Left lobe of liver (tissue), 2 donors: ENCODE data around the gene TTC24. TPM values are rescaled to one million over a fixed set of nuclear protein-coding genes. Genes with fewer than 3 reads are reported as not detected.
"Not testable (repeated sequence)": the region's sequence is repeated elsewhere in the genome, so short reads cannot be mapped to it uniquely, and the experiment has no call there.

ENCODE experiments used
- ATAC-seq: fragments of 200-7000 bp; cut with Tn5 transposase; one replicate; pipeline ENCODE4 v1.9.1; 2020; ENCODE audit warnings: mild to moderate bottlenecking, moderate library complexity
- DNase-seq: peaks from one replicate; pipeline ENCODE4 v3.0.0-alpha.2; 2020; ENCODE audit warnings: low spot score
- total RNA-seq: library from RNA; stranded (reverse); gene quantifications from one replicate; pipeline ENCODE4 v1.2.1, GENCODE V29; 2021
- donor health status: DM: no; HTN: no; CAD: no; lungs with moderate emphysema.
- donor health status: DM: no; HTN: yes; CAD: no.

The TTC24 gene
- not detected for total RNA-seq

DNA sequence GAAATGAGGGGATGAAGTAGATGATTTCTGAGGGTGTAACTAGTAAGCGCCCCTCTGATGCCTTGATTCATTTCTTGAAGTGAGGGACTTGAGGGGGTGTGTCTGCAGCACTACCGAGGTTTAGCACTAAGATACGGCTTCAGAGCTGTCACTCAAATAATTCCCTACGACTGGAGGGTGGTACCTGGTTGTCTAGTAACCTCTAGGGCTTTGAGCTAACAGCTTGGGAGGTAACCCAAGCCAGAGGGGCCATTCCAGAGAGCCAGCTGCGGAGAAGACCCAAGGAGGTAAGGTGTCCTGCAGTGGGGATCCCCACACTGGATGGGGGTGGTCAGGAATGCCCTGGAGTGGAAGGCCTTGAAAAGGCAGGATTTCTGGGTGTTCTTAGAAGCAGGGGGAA lies at the start of gene TTC24:
Gene TTC24 (plus strand): TSS at position 252 of the 400 bp plus-strand sequence. CDS start 1,642 bp downstream, outside the sequence.
- ATAC-seq: no peak
- no peak for DNase-seq

- DNase-seq: no peak
- ATAC-seq: no peak
These were observed 49.5 kb upstream of the TTC24 start for GRCh38 chr1:156530006-156530405.

GRCh38 chr1:156532374-156532773 lies 47.1 kb upstream of the TTC24 start:
- ATAC-seq: no peak
- DNase-seq: no peak

DNA sequence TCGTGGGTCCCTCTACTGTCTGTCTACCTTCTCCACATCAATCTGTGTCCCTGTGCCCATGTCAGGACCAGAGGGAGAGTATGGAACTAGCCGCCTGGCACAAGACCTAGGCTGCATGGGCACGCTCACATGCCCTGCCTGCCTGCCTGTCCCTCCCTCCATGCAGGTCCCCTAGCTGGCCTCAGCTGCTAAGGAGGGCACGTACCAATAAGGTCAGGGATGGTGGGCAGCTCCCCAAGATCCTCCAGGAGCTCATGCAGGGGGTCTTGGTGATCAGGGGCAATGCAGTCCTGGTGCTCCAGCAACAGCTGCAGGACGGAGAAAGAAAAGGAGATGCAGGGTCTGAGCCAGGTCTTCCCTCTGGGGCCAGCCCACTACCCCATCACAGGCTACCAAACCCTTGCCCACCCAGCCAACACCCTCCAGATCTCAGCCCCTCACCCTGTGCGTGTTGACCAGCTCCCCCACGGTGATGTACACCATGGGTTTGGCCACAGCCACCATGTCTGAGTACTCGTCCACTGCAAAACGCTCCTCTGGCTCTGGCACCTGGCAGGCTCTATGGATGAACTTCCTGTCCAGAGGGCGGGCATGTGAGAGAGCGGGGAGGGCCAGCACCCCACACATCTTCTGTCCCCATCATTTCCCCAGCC lies 45.8 kb upstream of the TTC24 start:
- DNase-seq: no peak
- ATAC-seq: no peak

DNA sequence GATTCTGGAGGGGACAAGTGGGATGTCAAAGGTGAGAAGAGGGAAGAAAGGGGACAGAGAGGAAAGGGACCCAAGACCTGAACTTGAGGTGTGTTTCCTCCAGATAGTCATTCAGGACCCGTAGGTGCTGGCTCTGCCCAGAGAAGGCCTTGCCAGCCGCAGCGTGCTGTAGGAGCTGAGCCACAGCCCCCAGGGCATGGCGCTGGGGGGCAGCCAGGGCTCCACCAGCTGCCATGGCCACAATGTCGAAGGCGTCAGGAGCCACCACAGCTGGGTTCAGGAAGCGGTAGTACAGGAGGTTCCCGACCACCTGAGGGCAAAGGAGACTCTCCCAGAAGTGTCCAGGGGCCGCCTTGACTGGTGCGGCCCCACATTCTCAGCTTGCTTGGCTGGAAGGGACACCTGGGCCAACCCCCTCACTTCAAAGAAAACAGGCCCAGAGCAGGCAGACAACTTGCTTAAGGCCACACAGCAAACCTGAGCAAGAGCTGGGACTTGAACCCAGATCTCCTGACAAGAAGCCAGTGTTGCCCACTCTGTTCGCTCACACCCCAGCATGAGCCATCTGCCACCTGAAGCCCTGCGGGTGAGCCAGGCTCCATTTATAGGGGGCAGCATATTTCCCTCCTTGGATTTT lies 45.0 kb upstream of the TTC24 start:
- ATAC-seq: no peak
- DNase-seq: no peak

DNA sequence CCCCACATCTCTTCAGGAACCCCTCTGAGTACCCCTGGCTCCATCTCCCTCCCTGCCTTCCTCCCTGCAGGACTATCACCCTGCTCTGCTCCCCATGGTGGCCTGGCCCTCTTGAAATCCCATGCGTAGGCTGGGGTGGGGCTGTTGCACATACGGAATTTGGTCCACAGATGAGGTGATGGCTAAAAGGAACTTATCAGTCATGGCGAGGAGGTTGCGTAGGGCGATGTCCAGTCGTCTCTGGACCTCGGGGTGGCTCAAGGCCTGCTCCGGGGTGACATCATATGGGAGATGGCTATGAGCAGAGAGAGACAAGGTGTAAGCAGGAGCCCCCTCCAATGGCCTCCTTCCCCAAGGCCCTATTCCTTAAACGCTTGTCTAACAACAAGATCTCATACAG lies 42.5 kb upstream of the TTC24 start:
- DNase-seq (no peak), ATAC-seq (no peak)

- ATAC-seq (no peak), DNase-seq (no peak)
These were observed 40.6 kb upstream of the TTC24 start for GRCh38 chr1:156538711-156539440.

DNA sequence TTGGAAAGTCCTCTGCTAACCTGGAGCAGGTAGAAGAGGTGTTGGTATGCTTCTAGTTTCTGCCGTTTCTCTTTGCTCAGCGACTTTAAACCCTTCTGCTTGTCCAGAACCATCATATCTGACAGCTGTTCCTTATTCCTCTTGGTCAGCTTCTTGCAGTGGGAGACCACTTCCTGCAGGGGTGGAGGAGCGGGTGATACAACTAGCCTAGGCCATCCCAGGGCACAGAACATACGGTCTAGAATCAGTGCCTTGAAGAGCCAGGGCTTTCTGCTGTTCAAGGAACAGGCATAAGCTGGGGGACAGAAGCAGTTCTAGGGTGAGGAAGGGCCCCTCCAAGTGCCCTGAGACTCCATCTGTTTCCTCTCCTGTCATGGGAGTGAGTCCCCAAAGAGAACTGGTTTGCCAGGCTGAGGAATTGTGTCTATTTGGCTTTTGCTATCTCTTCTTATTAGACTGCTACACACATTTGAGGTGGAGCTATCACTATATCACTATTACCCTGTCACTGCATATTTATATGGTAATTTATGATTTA lies 39.6 kb upstream of the TTC24 start:
- no peak for DNase-seq
- ATAC-seq: no peak

DNA sequence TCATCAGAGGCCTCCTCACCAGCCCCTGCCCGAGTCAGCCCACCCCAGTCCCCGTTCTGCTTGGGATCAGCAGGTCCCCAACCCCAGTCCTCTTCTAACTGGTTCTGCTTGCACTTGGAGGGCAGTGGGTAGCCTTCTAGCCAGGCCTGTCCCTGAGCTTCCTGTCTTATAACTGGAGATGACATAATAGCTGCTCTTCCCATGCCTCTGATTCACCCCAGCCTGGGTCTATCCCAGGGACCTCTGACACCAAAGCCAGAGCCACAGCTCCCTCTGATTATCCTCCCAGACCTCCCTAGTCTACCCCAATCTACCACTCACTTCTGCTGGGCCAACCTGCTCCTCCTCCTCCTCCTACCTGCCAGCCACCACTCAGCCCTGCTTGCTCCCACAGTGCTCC lies 38.6 kb upstream of the TTC24 start:
- ATAC-seq (no peak), DNase-seq (no peak)

DNA sequence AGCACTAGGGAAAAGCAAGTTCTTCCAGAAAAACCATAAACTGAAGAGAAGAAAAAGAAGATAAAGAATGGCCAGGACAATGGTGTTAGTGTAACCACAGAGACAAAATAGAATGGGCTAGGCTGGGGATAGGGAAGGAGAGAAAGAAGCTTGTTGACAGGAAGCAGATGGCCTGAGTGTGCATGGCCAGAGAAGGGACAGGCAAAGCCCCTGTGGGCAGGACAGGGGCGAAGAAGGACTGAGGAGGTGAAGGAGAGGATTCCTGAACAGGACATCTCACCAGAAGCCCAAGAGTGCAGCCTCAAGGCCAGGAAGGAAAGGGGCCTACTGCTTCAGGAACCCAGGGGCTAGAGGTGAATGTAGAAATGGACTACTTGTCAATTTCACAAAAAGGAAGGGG lies 36.5 kb upstream of the TTC24 start:
- ATAC-seq (no peak), DNase-seq (no peak)

- DNase-seq: no peak
- ATAC-seq: no peak
These were observed 34.9 kb upstream of the TTC24 start for GRCh38 chr1:156544592-156545102.

DNA sequence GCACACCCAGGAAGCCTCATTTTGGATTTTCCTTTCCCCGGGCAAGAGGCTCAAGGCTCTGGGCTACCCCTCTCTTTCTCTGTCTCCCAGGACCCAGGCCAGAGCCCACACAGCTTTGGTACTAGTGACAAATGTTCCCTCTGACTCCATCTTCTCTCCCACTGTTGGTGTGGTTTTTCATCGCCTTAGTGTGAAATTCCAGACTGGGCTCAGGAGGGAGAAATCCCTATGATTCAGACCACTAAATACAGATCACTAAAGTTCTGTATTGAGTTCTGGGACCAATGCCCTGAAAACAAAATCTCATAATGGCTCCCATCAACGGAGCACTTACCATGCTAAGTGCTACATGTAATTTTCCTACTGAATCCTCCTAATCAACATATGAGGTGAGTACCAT lies 33.3 kb upstream of the TTC24 start:
- ATAC-seq (no peak), DNase-seq (no peak)

DNA sequence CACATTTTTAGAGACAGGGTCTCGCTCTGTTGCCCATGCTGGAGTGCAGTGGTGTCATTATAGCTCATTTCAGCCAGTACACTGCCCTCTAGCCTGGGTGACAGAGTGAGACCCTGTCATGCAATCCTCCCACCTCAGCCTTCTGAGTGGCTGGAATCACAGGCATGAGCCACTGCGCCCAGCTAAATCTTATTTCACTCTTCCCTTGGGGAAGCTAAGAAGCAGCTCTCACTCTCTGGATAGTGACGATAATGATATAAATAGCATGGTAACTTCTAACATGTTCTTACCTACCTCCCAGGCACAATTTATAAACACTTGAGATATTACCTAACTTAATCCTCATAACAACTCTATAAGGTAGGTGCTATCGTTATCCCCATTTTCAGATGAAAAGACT lies 32.1 kb upstream of the TTC24 start:
- ATAC-seq: no peak
- DNase-seq: no peak

DNA sequence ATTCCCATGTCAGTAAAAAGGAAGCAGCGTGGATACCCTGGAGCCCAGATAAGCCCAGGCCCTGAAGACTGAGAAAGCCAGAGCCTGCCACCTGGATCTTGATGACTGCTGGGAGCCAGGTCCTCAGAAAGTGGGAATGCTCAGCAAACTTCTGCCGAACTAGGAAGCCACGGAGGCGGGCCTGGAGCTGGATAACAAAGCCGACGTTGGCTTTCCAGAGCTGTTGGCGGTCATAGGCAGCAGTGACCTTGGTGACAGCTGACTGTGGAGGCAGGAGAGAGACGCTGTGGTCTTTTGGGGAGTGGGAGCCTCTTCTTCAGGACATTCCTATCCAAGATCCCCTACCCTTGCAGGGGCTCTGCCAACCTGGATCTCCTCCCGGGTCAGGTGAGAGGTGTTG lies 31.5 kb upstream of the TTC24 start:
- ATAC-seq (no peak), DNase-seq (no peak)

GRCh38 chr1:156549390-156549789 lies 30.1 kb upstream of the TTC24 start:
- ATAC-seq: no peak
- DNase-seq: no peak

- ATAC-seq (no peak), DNase-seq (no peak)
These were observed 29.7 kb upstream of the TTC24 start for GRCh38 chr1:156549831-156550230.

GRCh38 chr1:156550346-156550745 lies 29.2 kb upstream of the TTC24 start:
- DNase-seq (no peak), ATAC-seq (no peak)

DNA sequence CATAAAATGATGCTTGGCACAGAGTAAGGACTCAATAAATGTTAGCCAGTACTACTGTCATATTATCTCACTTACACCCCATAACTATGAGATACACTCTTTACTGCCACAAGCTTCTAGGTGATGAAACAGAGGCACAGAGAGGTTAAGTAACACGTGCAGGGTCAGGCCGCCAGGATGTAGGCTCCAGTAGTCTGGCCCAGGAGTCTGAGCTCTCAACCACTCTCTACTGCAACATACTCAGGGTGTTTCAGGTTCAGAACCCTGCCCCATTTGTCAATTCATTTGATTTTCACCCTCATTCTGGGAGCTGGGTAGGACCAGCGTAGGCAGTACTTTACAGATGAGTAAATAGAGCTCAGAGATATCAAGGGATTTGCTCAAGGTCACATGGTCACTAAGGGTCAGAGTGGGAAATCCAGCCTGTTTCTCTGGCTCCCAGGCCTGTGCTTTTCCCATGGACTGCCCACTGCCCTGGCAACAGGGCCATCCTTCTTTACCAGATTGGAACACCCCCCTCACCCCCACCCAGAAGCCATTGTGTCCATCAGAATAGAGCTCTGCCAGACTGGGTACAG lies 28.4 kb upstream of the TTC24 start:
- DNase-seq: no peak
- no peak for ATAC-seq

DNA sequence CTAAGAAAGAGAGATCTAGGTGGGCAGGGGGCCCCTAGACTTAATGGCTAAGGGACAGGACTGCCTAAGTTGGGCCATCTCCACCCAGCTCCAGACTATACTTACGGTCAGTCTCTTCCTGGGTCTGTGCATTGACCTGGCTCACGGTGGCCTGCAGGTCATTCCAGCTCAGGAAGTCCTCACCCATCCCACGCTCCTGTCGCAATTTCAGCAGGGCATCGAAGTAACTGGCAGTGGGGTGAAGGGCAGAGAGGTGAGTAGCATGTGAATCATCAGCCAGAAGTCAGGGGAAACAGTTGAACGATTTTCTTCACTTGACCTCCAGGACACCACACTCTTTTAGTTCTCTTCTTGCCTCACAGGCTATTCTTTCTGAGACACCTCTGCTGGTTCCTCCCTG lies 27.7 kb upstream of the TTC24 start:
- no peak for ATAC-seq
- no peak for DNase-seq

GRCh38 chr1:156552518-156552917 lies 27.0 kb upstream of the TTC24 start:
- DNase-seq (no peak), ATAC-seq (no peak)

DNA sequence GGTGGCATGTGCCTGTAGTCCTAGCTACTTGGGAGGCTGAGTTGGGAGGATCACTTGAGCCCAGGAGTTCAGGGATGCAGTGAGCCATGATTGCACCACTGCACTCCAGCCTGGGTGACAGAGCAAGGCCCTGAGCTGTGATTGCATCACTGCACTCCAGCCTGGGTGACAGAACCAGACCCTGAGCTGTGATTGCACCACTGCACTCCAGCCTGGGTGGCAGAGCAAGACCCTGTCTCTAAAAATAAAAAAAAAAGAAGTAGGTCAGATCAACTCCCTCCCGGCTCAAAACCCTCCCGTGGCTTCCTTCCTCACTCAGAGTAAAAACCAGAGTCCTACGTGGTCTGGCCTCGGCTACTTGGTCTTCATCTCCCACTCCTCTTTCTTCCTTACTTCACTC lies 26.6 kb upstream of the TTC24 start:
- peak; percentile 63 for ATAC-seq
- DNase-seq: not testable (repeated sequence)
